AG04449 (cell line): ENCODE measurements around the gene TJP2.
A peak's percentile ranks its signal among the peaks of the same experiment; 100 is the strongest.

Experiments
- CTCF ChIA-PET: fragments of 350-600 bp; formaldehyde crosslinking; extraction: SDS; loops from one replicate; lab custom pipeline; 2021; ENCODE audit warnings: antibody characterized with exemption; lab: Yijun Ruan, JAX
- POLR2A ChIA-PET: fragments of 400-600, 350-600 bp; formaldehyde crosslinking; extraction: SDS; loops from one replicate; lab custom pipeline; 2020; ENCODE audit warnings: antibody characterized with exemption, inconsistent platforms; lab: Yijun Ruan, JAX
- DNase-seq: peaks from one replicate; pipeline ENCODE4 v3.0.0-alpha.2; 2010; ENCODE audit warnings: low read depth, low spot score
- H3K4me3 ChIP-seq: 2 replicates; pipeline ENCODE4 v1.5.1; 2011; ENCODE audit warnings: low read depth, mild to moderate bottlenecking, control low read depth, low read length
- TF ChIP-seq, protein P1 (sequence below): IDR thresholded peaks from one replicate; pipeline ENCODE4 v1.5.1; 2011; ENCODE audit warnings: mild to moderate bottlenecking, moderate library complexity, low read length, control low read depth, inconsistent platforms; ENCODE audit not compliant: insufficient read depth; ENCODE audit errors: missing control alignments

The TJP2 gene

DNA sequence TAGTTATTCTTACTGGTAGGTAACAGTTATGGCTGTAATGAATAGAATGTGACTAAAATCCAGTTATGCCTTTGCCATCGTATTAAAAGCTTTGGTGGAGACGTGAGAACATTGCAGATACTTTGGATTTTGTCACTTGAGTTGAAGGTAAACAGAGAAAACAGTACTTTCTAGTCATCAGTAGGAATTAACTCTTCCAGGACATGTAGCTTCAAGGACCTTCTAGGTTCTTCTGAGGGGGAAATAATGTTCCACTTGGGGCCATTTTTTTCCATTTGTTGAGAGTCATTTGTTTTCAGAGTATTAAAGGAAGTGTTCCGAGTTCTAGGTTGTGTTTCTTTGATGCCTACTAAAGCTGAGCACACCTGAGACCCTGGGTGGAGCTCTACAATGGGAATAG lies 6.1 kb downstream of the TJP2 start:
- TF ChIP-seq, protein P1, sequence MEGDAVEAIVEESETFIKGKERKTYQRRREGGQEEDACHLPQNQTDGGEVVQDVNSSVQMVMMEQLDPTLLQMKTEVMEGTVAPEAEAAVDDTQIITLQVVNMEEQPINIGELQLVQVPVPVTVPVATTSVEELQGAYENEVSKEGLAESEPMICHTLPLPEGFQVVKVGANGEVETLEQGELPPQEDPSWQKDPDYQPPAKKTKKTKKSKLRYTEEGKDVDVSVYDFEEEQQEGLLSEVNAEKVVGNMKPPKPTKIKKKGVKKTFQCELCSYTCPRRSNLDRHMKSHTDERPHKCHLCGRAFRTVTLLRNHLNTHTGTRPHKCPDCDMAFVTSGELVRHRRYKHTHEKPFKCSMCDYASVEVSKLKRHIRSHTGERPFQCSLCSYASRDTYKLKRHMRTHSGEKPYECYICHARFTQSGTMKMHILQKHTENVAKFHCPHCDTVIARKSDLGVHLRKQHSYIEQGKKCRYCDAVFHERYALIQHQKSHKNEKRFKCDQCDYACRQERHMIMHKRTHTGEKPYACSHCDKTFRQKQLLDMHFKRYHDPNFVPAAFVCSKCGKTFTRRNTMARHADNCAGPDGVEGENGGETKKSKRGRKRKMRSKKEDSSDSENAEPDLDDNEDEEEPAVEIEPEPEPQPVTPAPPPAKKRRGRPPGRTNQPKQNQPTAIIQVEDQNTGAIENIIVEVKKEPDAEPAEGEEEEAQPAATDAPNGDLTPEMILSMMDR = no peak
- ChIA-PET POLR2A (interaction anchor here (0.8 kb wide), 1 partner anchor 23 kb away, joined by 5 read pairs; no protein-coding TSS in a partner anchor), CTCF (interaction anchor here (0.7 to 3.2 kb wide), 6 partner anchors 12 to 148 kb away, joined by 3 to 40 read pairs (median 4); partner anchors contain the start of gene FXN)
- DNase-seq = no peak
- H3K4me3 ChIP-seq = no peak overlapping the region

DNA sequence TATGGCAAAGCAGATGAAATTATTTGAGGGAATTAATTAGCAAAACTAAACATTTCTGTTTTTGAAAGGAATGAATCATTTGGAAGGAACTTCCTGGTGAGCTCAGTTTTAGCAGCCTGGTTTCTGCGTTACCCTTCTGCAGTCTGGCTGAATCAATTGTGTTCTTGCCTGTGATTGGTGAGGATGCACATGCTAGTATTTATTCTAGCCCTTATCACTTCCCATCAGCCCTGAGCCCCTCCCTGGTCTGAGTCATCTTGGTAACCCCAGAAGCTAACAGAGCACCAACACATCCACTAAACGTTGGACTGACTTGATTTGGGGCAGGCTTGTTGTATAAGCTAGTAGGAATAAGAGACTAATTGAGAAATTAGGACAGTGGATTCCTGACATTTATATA lies 6.6 kb downstream of the TJP2 start:
- ChIA-PET POLR2A (interaction anchor here (0.8 kb wide), 1 partner anchor 23 kb away, joined by 5 read pairs; no protein-coding TSS in a partner anchor), CTCF (interaction anchor here (0.7 to 3.2 kb wide), 5 partner anchors 12 to 149 kb away, joined by 3 to 40 read pairs (median 4); no protein-coding TSS in a partner anchor)

DNA sequence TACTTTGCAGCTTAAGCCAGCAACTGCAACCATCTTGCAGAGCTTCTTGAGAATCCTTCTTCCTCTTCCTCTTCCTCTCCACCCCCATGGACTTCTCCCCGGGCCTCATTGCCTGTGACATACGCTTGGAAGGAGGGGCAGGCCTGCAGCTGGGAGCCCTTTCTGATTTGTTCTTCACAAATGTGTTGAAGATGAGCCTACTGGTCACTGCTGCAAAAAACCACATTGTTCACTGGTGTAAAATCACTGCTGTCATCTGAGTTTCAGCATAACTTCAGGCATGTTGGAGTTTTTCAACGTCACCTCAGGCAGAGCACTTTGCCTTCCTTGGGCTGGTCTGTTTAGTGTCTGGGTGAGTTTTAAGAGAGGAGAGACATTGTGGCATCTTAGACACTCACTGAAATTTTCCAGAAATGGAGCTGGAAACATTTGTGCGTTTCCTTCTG lies 7.9 kb downstream of the TJP2 start:
- TF ChIP-seq, protein P1 = no peak
- ChIA-PET CTCF (interaction anchor here (0.8 to 3.2 kb wide), 4 partner anchors 11 to 147 kb away, joined by 3 to 40 read pairs (median 6); partner anchors contain the start of gene FXN), POLR2A (no interaction called here)
- DNase-seq = no peak
- H3K4me3 ChIP-seq = no peak overlapping the region

More for the DNA sequence above, 6.6 kb downstream of the TJP2 start:
- peak; percentile 93 for DNase-seq
- no peak overlapping the region for H3K4me3 ChIP-seq
- TF ChIP-seq, protein P1 = no peak

DNA sequence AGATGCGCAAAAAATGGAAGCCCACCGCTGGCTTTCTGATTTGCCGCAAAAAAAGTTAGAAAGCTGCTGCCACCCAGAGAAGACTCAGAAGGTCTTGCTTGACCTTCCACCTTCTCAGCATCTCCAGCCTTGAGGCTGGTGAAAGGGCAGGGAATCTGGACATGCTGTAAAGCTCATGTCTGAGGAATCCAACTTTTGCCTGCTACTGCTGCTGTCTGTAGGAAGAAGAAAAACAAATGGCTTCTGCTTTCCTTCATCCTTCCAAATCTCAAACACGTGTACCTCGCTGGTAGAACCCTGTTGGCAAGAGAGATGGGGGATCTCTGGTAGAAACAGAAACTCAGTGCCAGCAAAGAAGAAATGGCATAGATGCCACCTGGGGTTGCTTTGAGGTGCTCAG lies 10.2 kb downstream of the TJP2 start:
- no peak overlapping the region for H3K4me3 ChIP-seq
- no peak for DNase-seq
- CTCF ChIA-PET = interaction anchor here (0.7 to 5.9 kb wide), 4 partner anchors 9 to 129 kb away, joined by 3 to 58 read pairs (median 6); no protein-coding TSS in a partner anchor
- TF ChIP-seq, protein P1 = no peak
- POLR2A ChIA-PET = no interaction called here

DNA sequence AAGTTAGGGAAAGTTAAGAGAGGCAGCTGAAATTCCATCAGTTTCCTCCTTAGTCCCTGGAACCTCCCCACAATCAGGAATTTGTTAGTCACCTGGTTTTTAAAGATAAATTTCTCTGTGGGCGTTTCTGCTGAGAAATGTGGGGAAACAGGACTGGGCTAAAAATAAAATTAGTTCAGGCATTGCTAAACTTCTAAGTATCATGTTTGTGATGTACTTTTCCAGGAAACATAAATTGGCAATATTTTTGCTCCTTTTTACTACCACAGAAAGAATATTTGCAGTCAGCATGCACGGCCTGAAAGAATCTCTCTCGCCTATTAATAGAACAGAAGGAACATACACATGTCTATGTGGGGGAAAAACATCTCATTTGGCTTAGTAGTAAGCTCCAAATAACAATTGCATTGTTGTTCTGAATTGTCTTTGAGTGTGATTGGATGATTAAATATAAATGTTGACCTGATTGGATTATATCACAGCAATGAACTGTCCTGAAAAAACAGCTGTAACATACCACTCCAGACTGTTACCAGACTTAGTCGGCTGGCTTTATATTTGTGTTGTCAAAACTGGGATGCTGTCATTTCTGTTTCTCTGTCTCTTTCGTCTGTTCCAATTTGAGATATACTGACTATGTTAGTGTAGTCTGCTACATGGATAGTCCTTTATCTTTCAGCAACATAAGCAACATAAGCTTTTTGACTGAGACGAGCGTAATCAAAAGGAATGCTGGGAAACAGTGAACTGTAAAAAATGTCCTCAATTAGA lies 12.9 kb downstream of the TJP2 start:
- no peak overlapping the region for H3K4me3 ChIP-seq
- TF ChIP-seq, protein P1 = no peak
- POLR2A ChIA-PET = interaction anchor here (0.7 kb wide), 1 partner anchor 65 kb away, joined by 3 read pairs; no protein-coding TSS in a partner anchor
- DNase-seq = no peak
- CTCF ChIA-PET = interaction anchor here (0.9 to 5.9 kb wide), 9 partner anchors 9 to 151 kb away, joined by 3 to 58 read pairs (median 5); partner anchors contain the start of gene FXN

DNA sequence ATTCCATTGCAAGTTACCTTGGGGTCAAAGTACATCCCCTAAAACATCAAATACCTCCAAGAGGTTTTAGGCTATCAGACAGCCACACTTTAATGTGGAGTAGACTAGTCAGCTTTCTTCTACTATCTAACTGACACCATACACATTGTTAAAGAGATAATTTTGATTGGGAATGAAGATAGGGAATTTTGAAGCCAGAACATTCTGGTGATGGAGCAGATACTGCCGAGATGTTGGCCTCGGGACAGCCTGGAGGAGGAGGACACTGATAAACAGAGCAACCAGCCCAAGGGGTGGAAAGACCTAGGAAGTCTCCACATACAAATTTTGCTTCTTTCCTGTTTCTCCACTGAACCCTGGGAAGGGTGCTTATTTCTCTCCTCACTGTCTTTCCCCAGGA lies 14.9 kb downstream of the TJP2 start:
- POLR2A ChIA-PET = no interaction called here
- CTCF ChIA-PET = interaction anchor here (0.8 to 5.9 kb wide), 2 partner anchors 35 to 134 kb away, joined by 3 to 58 read pairs; no protein-coding TSS in a partner anchor
- DNase-seq = no peak

More for the DNA sequence above, 14.9 kb downstream of the TJP2 start:
- H3K4me3 ChIP-seq = no peak overlapping the region
- TF ChIP-seq, protein P1 = no peak
